ENCODE results near the gene CCNJ.

- TF ChIP-seq ZNF549 (tag by site-specific recombination; IDR thresholded peaks at IDR 0.05) (no peak), CTCF (tag by site-specific recombination; IDR thresholded peaks at IDR 0.05) (no peak), ZNF510 (tag by site-specific recombination; IDR thresholded peaks at IDR 0.05; ENCODE audit: insufficient replicate concordance) (no peak), KLF16 (tag by site-specific recombination; IDR thresholded peaks at IDR 0.05) (no peak), ZNF629 (tag by site-specific recombination; IDR thresholded peaks at IDR 0.05) (no peak), ZNF514 (tag by site-specific recombination; IDR thresholded peaks at IDR 0.05) (no peak), TCF7L2 (IDR thresholded peaks at IDR 0.05; ENCODE audit: borderline replicate concordance, low read depth, low read length) (no peak), REST (tag by site-specific recombination; IDR thresholded peaks at IDR 0.05) (no peak)
These were observed 20.6 kb upstream of the CCNJ start for GRCh38 chr10:96022739-96023138.
